MM.1S (cell line): ENCODE results near the gene CYS1.

Experiments used
- DNase-seq: peaks from one replicate; pipeline ENCODE4 v3.0.0-alpha.2; 2015
- H2AFZ ChIP-seq: fragments of 300-600 bp; sonication (generic); 2 replicates; pipeline ENCODE4 v1.6.0; 2016; ENCODE audit warnings: antibody characterized with exemption, low read length
- H3F3A ChIP-seq: fragments of 300-600 bp; sonication (generic); 2 replicates; pipeline ENCODE4 v1.6.1; 2016; ENCODE audit warnings: mild to moderate bottlenecking, antibody characterized with exemption, low read length, moderate library complexity, mixed read lengths; ENCODE audit not compliant: insufficient read depth
- H3K27ac ChIP-seq: fragments of 300-600 bp; sonication (generic); 2 replicates; pipeline ENCODE4 v1.5.1; 2016; ENCODE audit warnings: mild to moderate bottlenecking, low read length
- H3K27me3 ChIP-seq: fragments of 300-600 bp; sonication (generic); replicated peaks from 2 replicates; pipeline ENCODE4 v1.6.0; 2016; ENCODE audit warnings: low read length; ENCODE audit not compliant: insufficient read depth
- H3K36me3 ChIP-seq: fragments of 300-600 bp; sonication (generic); replicated peaks from 2 replicates; pipeline ENCODE4 v1.6.1; 2016; ENCODE audit warnings: mild to moderate bottlenecking, low read length, mixed read lengths; ENCODE audit not compliant: insufficient read depth
- H3K4me1 ChIP-seq: fragments of 300-600 bp; sonication (generic); 2 replicates; pipeline ENCODE4 v1.6.1; 2016; ENCODE audit warnings: low read length, mixed read lengths
- H3K4me2 ChIP-seq: fragments of 300-600 bp; sonication (generic); 2 replicates; pipeline ENCODE4 v1.6.0; 2016; ENCODE audit warnings: low read depth, low read length
- H3K4me3 ChIP-seq: fragments of 300-600 bp; sonication (generic); 2 replicates; pipeline ENCODE4 v1.5.1; 2016; ENCODE audit warnings: low read length, mixed read lengths
- H3K79me2 ChIP-seq: fragments of 300-600 bp; sonication (generic); 2 replicates; pipeline ENCODE4 v1.6.1; 2016; ENCODE audit warnings: mixed run types, low read length, mixed read lengths
- H3K9ac ChIP-seq: fragments of 300-600 bp; sonication (generic); 2 replicates; pipeline ENCODE4 v1.6.1; 2016; ENCODE audit warnings: low read length, mixed read lengths
- H3K9me2 ChIP-seq: fragments of 300-600 bp; sonication (generic); replicated peaks from 2 replicates; pipeline ENCODE4 v1.6.1; 2016; ENCODE audit warnings: mild to moderate bottlenecking, low read length, mixed read lengths; ENCODE audit not compliant: insufficient read depth
- H3K9me3 ChIP-seq: fragments of 300-600 bp; sonication (generic); replicated peaks from 2 replicates; pipeline ENCODE4 v1.6.1; 2016; ENCODE audit warnings: mild to moderate bottlenecking, low read length, mixed read lengths; ENCODE audit not compliant: insufficient read depth
- H4K20me1 ChIP-seq: fragments of 300-600 bp; sonication (generic); 2 replicates; pipeline ENCODE4 v1.6.1; 2016; ENCODE audit warnings: mild to moderate bottlenecking, low read length, moderate library complexity, mixed read lengths; ENCODE audit not compliant: insufficient read depth
- CTCF ChIP-seq: fragments of 300-600 bp; sonication (generic); IDR thresholded peaks from 2 replicates; pipeline ENCODE4 v1.5.1; 2016; ENCODE audit warnings: antibody characterized with exemption, low read length, mixed read lengths
- EZH2 ChIP-seq: fragments of 300-600 bp; sonication (generic); optimal IDR thresholded peaks from 2 replicates; pipeline ENCODE3; 2017; ENCODE audit warnings: low read depth, mild to moderate bottlenecking, antibody characterized with exemption, low read length, mixed read lengths
- EZH2phosphoT487 ChIP-seq: fragments of 300-600 bp; sonication (generic); IDR thresholded peaks from 2 replicates; pipeline ENCODE4 v1.6.1; 2018; ENCODE audit warnings: antibody characterized with exemption, low read length

The CYS1 gene

GRCh38 chr2:10085043-10085667 is 4.9 kb upstream of the CYS1 start:
- Histone ChIP-seq H3K27me3 (peaks cover 10% of the 10 kb centered on the region), H4K20me1 (no peaks in the 10 kb centered on the region), H3K9me3 (no peaks in the 10 kb centered on the region), H3K4me3 (no peak overlapping the region), H2AFZ (no peak overlapping the region), H3K9me2 (no peaks in the 10 kb centered on the region), H3K79me2 (no peaks in the 10 kb centered on the region), H3K27ac (no peak overlapping the region), H3K4me2 (no peak overlapping the region), H3F3A (no peaks in the 10 kb centered on the region), H3K9ac (no peak overlapping the region), H3K4me1 (no peaks in the 10 kb centered on the region), H3K36me3 (no peaks in the 10 kb centered on the region)
- DNase-seq = no peak
- TF ChIP-seq CTCF = no peak

GRCh38 chr2:10084223-10084865 is 4.1 kb upstream of the CYS1 start:
- Histone ChIP-seq H3K4me2 (no peak overlapping the region), H3K9ac (no peak overlapping the region), H2AFZ (no peak overlapping the region), H3K27me3 (peaks cover 11% of the 10 kb centered on the region), H3K9me3 (no peaks in the 10 kb centered on the region), H3K4me1 (no peaks in the 10 kb centered on the region), H3K36me3 (no peaks in the 10 kb centered on the region), H3K27ac (no peak overlapping the region), H3F3A (no peaks in the 10 kb centered on the region), H3K4me3 (no peak overlapping the region), H3K9me2 (no peaks in the 10 kb centered on the region), H4K20me1 (no peaks in the 10 kb centered on the region), H3K79me2 (no peaks in the 10 kb centered on the region)
- DNase-seq = no peak
- TF ChIP-seq EZH2 = no peak

- Histone ChIP-seq H3K36me3 (no peaks in the 10 kb centered on the region), H3K9me3 (no peaks in the 10 kb centered on the region), H3K9ac (no peak overlapping the region), H3K79me2 (no peaks in the 10 kb centered on the region), H3K27me3 (peaks cover 17% of the 10 kb centered on the region), H3K4me2 (no peak overlapping the region), H2AFZ (no peak overlapping the region), H3K4me3 (no peak overlapping the region), H4K20me1 (no peaks in the 10 kb centered on the region), H3K27ac (no peak overlapping the region), H3F3A (no peaks in the 10 kb centered on the region), H3K9me2 (no peaks in the 10 kb centered on the region), H3K4me1 (no peaks in the 10 kb centered on the region)
- TF ChIP-seq CTCF = no peak
- TF ChIP-seq EZH2phosphoT487 = no peak
- TF ChIP-seq EZH2 = no peak
- no peak for DNase-seq
Measured at GRCh38 chr2:10083692-10084211, 3.5 kb upstream of the CYS1 start.

- H3K9me2 ChIP-seq = no peaks in the 10 kb centered on the region
- no peak overlapping the region for H2AFZ ChIP-seq
- H3K9me3 ChIP-seq = no peaks in the 10 kb centered on the region
- H3F3A ChIP-seq = no peaks in the 10 kb centered on the region
- no peaks in the 10 kb centered on the region for H3K4me1 ChIP-seq
- H3K36me3 ChIP-seq = no peaks in the 10 kb centered on the region
- H3K79me2 ChIP-seq = no peaks in the 10 kb centered on the region
- no peak overlapping the region for H3K4me3 ChIP-seq
- H3K27me3 ChIP-seq = peaks cover 24% of the 10 kb centered on the region
- TF ChIP-seq EZH2 (no peak), CTCF (no peak), EZH2phosphoT487 (no peak)
- DNase-seq = no peak
- H3K4me2 ChIP-seq = no peak overlapping the region
- H4K20me1 ChIP-seq = no peaks in the 10 kb centered on the region; the same call in 1 of the 2 replicates
- no peak overlapping the region for H3K27ac ChIP-seq
- H3K9ac ChIP-seq = no peak overlapping the region
Measured at GRCh38 chr2:10083046-10083445, 2.8 kb upstream of the CYS1 start.
